HCEC 1CT (cell line): ENCODE measurements around the gene DISP3.

Experiments used
- DNase-seq: peaks from one replicate; pipeline ENCODE4 v3.0.0-alpha.2; 2017

DISP3 gene

GRCh38 chr1:11516961-11517635, 38.1 kb downstream of the DISP3 start:
- DNase-seq: no peak

DNA sequence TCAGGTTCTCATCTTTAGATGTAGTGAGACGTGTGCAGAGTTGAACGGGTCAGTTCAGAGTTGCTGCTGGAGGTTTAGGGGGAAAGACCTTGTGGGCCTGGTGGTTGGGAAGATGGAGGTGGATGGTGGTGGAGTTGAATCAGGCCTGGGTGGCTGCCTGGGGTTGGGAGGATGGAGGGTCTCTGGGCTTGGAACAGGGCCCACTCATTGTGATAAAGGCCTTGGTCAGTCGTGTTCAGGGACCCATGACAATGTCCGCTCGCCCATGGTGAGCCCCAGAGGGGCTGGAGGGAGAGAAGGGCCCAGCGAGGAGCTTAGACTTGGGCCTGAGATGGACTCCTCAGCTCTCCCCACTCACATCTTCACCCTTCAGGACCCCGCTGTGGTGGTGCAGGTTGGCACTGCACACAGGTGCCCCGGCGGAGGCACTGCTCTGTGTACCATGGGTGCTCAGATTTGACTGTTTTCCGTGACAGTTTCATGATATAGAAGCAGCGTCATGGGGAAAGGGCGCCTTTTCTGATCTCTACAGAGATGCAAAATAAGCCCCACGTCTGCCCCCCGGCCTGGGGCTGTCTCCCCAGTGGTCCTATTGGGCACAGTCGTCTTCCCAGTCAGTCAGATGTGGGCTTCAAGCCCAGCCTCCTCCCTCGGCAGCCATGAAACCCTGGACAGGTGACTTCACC, 39.2 kb downstream of the DISP3 start:
- no peak for DNase-seq

DNA sequence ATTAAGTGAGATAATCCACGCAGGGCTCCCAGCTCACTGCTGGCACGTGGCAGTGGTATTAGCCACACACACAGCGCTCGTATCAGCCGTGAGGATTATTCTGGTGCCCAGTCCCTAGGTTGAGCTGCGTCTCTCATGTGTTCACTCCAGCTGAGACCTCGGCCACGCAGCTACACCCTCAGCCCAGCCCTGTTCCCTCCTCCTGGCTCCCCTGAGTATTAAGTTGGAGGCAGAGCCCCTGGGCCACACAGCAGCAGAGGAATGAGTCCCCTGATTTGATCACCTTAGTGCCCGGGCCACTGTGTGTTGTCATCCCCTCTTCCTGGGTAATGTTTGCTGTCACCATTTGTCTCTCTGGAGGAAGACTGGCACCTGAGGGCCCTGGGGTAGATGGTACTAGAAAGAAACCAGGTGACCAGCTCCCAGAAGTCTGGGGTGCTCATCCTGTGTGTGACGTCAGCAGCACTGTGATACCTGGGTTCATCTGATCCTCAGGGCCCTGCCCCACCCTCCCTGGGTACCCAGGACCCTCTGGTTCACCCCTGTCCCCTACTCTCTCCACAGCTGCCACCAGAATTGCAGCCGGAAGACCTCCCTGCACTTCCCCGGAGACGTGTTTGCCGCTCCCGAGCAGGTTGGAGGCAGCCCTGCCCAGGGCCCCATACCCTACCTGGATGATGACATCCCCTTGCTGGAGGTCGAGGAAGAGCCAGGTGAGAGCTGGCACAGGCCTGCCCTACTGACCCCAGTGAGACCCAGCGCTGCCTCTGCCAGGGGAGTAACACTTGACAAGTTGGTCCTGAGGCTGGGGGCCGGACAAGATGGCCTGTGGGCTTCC, 40.1 kb downstream of the DISP3 start:
- DNase-seq: no peak

DNA sequence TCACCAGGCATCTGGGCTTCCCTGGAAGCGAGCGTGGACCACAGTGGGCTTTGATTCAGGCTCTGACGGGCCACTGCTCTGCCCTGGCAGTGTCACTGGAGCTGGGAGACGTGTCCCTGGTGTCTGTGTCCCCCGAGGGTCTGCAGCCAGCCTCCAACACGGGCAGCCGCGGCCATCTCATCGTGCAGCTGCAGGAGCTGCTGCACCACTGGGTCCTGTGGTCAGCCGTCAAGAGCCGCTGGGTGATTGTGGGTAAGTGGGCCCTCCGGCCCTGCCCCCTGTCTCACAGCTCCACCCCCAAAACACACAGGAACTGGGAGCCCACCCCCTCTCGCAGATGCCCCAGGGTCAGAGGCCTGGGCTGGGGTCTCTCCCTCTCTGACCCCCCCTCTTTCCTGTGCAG, 40.7 kb downstream of the DISP3 start:
- no peak for DNase-seq

DNA sequence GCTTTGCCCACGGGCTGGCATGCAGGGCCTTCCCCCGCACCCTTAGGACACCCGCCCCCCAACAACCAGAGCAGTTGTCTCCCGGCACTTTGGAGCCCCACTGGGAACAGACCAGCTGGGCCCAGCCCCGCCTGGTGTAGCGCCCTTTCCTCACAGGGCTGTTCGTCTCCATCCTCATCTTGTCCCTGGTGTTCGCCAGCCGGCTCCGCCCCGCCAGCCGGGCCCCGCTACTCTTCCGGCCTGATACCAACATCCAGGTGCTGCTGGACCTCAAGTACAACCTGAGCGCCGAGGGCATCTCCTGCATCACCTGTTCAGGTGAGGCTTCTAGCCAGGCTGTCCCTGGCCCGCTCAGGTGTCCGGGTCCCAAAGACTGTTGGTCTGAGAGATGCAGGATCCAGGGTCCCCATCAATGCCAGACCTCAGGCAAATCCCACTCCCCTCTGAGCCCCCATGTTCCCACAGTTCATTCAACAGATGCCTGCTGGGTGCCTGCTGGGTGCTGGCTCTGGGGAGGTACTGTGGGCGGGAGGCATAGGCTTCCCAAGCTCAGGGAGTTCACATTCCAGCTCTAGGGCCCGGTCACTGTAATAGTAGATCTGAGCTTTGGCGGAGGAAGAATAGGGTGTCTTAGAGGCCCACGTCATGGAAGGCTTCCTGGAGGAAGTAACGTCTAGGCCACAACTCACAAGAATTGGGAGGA, 41.7 kb downstream of the DISP3 start:
- DNase-seq: no peak

DNA sequence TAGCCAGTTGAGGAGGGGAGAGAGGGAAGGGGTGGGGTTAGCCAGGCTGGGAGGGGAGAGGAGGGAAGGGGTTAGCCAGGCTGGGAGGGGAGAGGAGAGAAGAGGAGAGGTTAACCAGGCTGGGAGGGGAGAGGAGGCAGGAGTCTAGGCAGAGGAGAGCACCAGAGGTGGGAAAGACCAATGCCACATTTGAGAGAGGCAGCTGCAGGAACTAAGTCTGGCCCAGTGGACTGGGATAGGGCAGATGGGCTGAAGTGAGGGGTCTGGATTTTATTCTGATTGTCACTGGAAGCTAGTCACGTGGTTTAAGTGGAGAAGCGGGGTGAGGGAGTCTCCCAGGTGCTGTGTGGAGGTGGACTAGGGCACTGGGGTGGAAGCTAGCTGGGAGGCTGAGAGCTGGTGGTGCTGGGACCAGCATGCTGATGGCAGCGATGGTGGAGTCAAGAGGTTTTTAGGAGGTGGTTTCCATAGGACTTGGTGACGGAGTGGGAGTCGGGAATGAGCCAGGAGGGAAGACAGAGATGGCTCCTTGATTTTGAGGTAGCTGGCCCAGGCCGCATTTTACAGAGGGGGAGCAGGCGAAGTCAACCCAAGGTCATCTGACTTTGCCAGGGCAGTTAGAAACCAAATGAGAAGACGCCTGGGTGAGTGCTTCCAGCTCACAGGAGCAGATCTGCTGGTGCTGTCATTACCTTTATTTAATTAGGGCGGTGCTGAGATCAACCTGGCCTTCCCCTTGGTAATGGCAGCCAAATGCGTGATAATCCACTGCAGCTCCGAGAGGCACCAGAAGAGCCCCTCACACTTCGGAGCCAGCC, 42.8 kb downstream of the DISP3 start:
- DNase-seq: no peak

GRCh38 chr1:11522400-11523235, 43.7 kb downstream of the DISP3 start:
- DNase-seq: no peak

DNA sequence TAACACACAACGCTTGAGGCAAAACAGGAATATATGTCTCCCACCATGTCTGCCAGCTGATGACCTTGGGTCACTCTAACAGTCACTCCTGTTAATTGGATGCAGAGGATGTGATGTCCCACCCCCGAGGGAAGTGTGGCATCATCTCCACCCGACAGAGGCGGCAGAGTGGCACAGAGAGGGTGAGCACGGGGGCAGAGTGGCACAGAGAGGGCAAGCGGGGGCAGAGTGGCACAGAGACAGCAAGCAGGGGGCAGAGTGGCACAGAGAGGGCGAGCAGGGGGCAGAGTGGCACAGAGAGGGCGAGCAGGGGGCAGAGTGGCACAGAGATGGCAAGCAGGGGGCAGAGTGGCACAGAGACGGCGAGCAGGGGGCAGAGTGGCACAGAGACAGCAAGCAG, 44.3 kb downstream of the DISP3 start:
- DNase-seq: no peak

GRCh38 chr1:11523746-11524464, 45.0 kb downstream of the DISP3 start:
- no peak for DNase-seq

DNA sequence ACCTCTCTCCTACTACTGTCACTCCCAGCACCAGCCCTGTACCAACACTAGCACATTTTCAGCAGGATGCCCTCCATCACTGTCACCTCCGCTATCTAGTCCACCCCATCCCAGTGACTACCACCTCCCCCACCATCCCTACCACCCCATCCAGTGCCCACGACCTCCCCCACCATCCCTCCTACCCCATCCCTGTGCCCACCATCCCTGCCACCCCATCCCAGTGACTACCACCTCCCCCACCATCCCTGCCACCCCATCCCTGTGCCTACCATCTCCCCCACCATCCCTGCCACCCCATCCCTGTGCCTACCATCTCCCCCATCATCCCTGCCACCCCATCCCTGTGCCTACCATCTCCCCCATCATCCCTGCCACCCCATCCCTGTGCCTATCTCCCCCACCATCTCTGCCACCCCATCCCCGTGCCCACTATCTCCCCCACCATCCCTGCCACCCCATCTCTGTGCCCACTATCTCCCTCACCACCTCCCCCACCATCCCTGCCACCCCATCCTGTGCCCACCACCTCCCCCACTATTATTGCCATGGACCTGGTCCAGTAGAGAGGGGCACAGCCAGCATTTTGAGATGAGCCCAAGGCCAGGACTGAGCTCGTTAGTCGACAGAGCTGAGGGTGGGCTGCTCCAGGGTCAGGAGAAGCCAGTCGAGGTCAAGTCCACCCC, 45.7 kb downstream of the DISP3 start:
- no peak for DNase-seq

GRCh38 chr1:11525151-11525505, 46.2 kb downstream of the DISP3 start:
- no peak for DNase-seq

- DNase-seq: no peak
These were observed 46.6 kb downstream of the DISP3 start for GRCh38 chr1:11525516-11525915.

DNA sequence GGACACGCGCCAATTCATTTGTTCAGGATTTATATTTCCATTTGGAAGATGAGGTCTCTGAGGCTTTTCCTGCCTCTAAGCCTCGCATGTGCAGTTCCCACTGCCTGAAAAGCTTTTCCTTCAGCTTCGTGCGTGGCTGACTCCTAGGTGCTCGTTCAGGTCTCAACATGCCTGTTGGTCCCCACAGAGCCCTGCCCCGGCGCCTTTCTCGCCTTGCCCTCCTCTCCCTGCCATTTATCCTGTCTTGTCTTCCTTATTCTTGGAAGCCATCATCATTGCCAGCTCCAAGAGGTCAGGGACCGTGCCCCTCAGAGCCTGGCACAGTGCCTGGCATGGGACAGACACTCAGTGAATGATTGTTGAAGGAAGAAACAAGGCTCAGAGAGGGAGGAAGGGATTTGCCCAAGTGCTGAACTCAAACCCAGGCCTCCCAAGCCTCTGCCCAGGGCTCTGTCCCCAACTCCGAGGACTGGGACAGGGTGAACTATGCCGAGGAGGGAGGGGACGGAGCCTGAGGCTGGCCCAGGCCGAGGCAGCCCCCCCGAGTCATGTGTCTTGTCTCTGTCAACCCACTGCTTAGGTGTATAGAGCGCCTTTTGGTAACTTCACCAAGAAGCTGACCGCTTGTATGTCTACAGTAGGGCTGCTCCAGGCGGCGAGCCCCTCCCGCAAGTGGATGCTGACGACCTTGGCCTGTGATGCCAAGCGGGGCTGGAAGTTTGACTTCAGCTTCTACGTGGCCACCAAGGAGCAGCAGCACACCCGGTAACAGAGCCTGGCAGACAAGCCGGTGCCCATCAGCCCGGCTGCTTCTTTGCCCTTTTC, 47.3 kb downstream of the DISP3 start:
- no peak for DNase-seq

- DNase-seq: no peak
These were observed 48.8 kb downstream of the DISP3 start for GRCh38 chr1:11527541-11528452.

DNA sequence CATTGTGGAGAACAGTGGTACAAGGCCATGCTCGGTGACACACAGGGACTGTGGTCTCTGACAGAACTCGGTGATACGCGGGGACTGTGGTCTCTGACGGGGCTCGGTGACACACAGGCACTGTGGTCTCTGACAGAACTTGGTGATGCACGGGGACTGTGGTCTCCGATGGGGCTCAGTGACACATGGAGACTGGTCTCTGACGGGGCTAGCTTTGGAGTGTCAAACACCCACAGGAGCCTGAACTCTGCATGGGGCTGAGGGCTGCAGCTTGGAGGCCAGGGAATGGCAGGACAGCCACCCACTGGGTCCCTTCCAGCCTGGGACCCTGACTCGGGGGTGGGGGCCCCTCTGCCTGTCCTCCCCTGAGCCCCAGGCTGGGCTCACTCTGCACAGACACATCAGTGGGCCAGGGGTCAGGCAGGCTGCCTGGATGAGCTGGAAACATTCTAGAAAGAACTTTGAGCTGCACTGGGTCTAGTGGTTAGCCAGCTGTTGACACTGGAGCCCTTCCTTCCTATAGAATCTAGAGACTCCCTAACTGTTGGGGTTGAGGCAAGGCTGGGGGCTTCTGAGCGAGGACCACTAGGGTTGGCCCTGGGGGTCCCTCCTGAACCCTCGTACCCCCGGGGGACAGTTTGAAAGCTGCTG, 49.8 kb downstream of the DISP3 start:
- no peak for DNase-seq

DNA sequence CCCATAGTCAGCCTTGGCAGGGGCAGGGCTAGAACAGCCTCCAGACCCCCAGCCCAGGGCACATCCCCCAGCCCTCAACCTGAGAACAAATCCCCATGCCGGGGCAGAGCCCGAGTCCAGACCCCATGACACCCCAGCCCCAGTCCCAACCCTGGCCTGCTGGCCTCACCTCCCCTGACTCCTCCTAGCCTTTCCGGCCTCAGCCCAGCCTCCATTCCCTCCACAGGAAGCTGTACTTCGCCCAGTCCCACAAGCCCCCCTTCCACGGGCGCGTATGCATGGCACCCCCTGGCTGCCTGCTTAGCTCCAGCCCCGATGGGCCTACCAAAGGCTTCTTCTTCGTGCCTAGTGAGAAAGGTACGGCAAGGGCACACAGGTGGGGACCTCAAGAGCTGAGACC, 50.4 kb downstream of the DISP3 start:
- no peak for DNase-seq
